NOMO-1 treated with DMSO at 0.1 percent for 48 hours (cell line): Measurements from ENCODE around the gene REC8.

Experiments used
- DNase-seq: peaks from one replicate; lab custom pipeline; 2025; ENCODE audit not compliant: unreplicated experiment; lab: John Stamatoyannopoulos, UW

The REC8 gene

GRCh38 chr14:24226473-24226872 is 54.6 kb downstream of the REC8 start:
- no peak for DNase-seq

DNA sequence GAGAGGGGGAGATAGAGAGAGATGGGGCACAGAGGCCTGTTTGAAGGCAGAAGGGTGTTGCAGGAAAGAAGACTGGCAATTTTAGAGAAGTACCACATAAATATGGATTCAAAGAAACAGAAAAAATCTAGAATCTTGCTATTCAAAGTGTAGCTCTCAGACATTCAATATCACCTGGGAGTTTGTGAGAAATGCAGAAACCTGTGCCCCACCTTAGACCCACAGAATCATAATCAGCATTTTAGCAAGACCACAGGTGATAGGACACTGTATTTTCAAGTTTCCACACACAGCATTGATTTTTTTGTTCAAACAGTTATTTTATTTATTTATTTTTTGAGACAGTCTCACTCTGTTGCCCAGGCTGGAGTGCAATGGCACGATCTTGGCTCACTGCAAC is 57.0 kb downstream of the REC8 start:
- no peak for DNase-seq
